ENCODE results near the gene HIRIP3. TPM values are rescaled to one million over a fixed set of nuclear protein-coding genes. Genes with fewer than 3 reads are reported as not detected.

The HIRIP3 gene
- total RNA-seq, 1 experiment from 2014 or later: 18.4 TPM

- no TSS peak for BruUV-seq (replicated peaks)
- ChIA-PET POLR2A (ENCODE audit: unreplicated experiment) (interaction anchor here (0.6 kb wide), 1 partner anchor 111 kb away, joined by 4 read pairs; no protein-coding TSS in a partner anchor), CTCF (no interaction called here)
- Histone ChIP-seq H4K20me1 (ENCODE audit: low read length) (no peaks in the 10 kb centered on the region), H3K36me3 (ENCODE audit: low read depth, low read length) (peaks cover 13% of the 10 kb centered on the region), H3K4me3 (ENCODE audit: low read length) (no peak overlapping the region), H3K27ac (ENCODE audit: low read length) (no peak overlapping the region), H3K27me3 (ENCODE audit: low read length) (no peaks in the 10 kb centered on the region), H3K9me2 (replicated peaks; ENCODE audit: low read length) (no peaks in the 10 kb centered on the region), H3K4me1 (ENCODE audit: insufficient read depth, low read length) (peaks cover 3% of the 10 kb centered on the region), H3K4me2 (ENCODE audit: low read length) (no peak overlapping the region), H3K9ac (ENCODE audit: low read length) (no peak overlapping the region), H3K9me3 (ENCODE audit: low read length) (no peaks in the 10 kb centered on the region), H2AFZ (ENCODE audit: low read length) (no peak overlapping the region), H3F3A (ENCODE audit: low read length, unreplicated experiment) (no peaks in the 10 kb centered on the region), H3K79me2 (ENCODE audit: low read length) (no peaks in the 10 kb centered on the region)
- intact Hi-C loops (cut with micrococcal nuclease): no loop called here
- TF ChIP-seq EZH2 (IDR thresholded peaks at IDR 0.05; ENCODE audit: low read length, unreplicated experiment): no peak
- no peak for TF ChIP-seq CTCF (conservative IDR thresholded peaks at IDR 0.05; ENCODE audit: low read depth, low read length)
- TF ChIP-seq EZH2phosphoT487 (IDR thresholded peaks at IDR 0.05; ENCODE audit: borderline replicate concordance, low read length): no peak
- DNase-seq (no peak), ATAC-seq (no peak)
Observed at GRCh38 chr16:29989111-29989858, 6.1 kb downstream of the HIRIP3 start.

- Histone ChIP-seq H3K4me3 (ENCODE audit: low read length) (no peak overlapping the region), H3K79me2 (ENCODE audit: low read length) (no peaks in the 10 kb centered on the region), H3K4me2 (ENCODE audit: low read length) (no peak overlapping the region), H3K27ac (ENCODE audit: low read length) (no peak overlapping the region), H3K4me1 (ENCODE audit: insufficient read depth, low read length) (no peaks in the 10 kb centered on the region), H3K36me3 (ENCODE audit: low read depth, low read length) (peaks cover 14% of the 10 kb centered on the region), H2AFZ (ENCODE audit: low read length) (no peak overlapping the region), H4K20me1 (ENCODE audit: low read length) (no peaks in the 10 kb centered on the region), H3K9me2 (replicated peaks; ENCODE audit: low read length) (no peaks in the 10 kb centered on the region), H3F3A (ENCODE audit: low read length, unreplicated experiment) (no peaks in the 10 kb centered on the region), H3K9ac (ENCODE audit: low read length) (no peak overlapping the region), H3K9me3 (ENCODE audit: low read length) (no peaks in the 10 kb centered on the region), H3K27me3 (ENCODE audit: low read length) (no peaks in the 10 kb centered on the region)
- DNase-seq (no peak), ATAC-seq (no peak)
- intact Hi-C loops (cut with micrococcal nuclease): no loop called here
- no TSS peak for BruUV-seq (replicated peaks)
- POLR2A ChIA-PET (ENCODE audit: unreplicated experiment): interaction anchor here (0.6 kb wide), 1 partner anchor 110 kb away, joined by 4 read pairs; no protein-coding TSS in a partner anchor
- CTCF ChIA-PET: no interaction called here
- TF ChIP-seq EZH2 (IDR thresholded peaks at IDR 0.05; ENCODE audit: low read length, unreplicated experiment) (no peak), EZH2phosphoT487 (IDR thresholded peaks at IDR 0.05; ENCODE audit: borderline replicate concordance, low read length) (no peak)
Observed at GRCh38 chr16:29988346-29989075, 6.9 kb downstream of the HIRIP3 start.

- Histone ChIP-seq H2AFZ (ENCODE audit: low read length) (no peak overlapping the region), H3F3A (ENCODE audit: low read length, unreplicated experiment) (no peaks in the 10 kb centered on the region), H3K27me3 (ENCODE audit: low read length) (no peaks in the 10 kb centered on the region), H3K4me1 (ENCODE audit: insufficient read depth, low read length) (no peaks in the 10 kb centered on the region), H3K4me3 (ENCODE audit: low read length) (no peak overlapping the region), H3K4me2 (ENCODE audit: low read length) (no peak overlapping the region), H3K27ac (ENCODE audit: low read length) (no peak overlapping the region), H3K79me2 (ENCODE audit: low read length) (no peaks in the 10 kb centered on the region), H3K9me2 (replicated peaks; ENCODE audit: low read length) (no peaks in the 10 kb centered on the region), H3K36me3 (ENCODE audit: low read depth, low read length) (peaks cover 8% of the 10 kb centered on the region), H4K20me1 (ENCODE audit: low read length) (no peaks in the 10 kb centered on the region), H3K9me3 (ENCODE audit: low read length) (no peaks in the 10 kb centered on the region), H3K9ac (ENCODE audit: low read length) (no peak overlapping the region)
- no peak for TF ChIP-seq CTCF (conservative IDR thresholded peaks at IDR 0.05; ENCODE audit: low read depth, low read length)
- TF ChIP-seq EZH2phosphoT487 (IDR thresholded peaks at IDR 0.05; ENCODE audit: borderline replicate concordance, low read length): no peak
- no peak for TF ChIP-seq EZH2 (IDR thresholded peaks at IDR 0.05; ENCODE audit: low read length, unreplicated experiment)
- no peak for ATAC-seq
- ChIA-PET CTCF (no interaction called here), POLR2A (ENCODE audit: unreplicated experiment) (no interaction called here)
- BruUV-seq (replicated peaks): no TSS peak
- intact Hi-C loops (cut with micrococcal nuclease): no loop called here
- DNase-seq: no peak
Observed at GRCh38 chr16:29987371-29988085, 7.9 kb downstream of the HIRIP3 start.
